ENCODE data around the gene MORC1. TPM values are rescaled to one million over a fixed set of nuclear protein-coding genes. Genes with fewer than 3 reads are reported as not detected.

Gene MORC1
- total RNA-seq, result not detected in 2 replicates

GRCh38 chr3:109117939-109118338 lies at the start of gene MORC1:
Gene MORC1, minus strand, starts transcription at chr3:109118134. Its CDS starts 75 bp downstream, at chr3:109118059.

GRCh38 chr3:109136523-109136922 lies 18.6 kb upstream of the MORC1 start, which contains the start of gene C3orf85:
Gene C3orf85, plus strand, starts transcription at chr3:109136719. Its CDS starts 129 bp downstream, at chr3:109136848.

GRCh38 chr3:108953700-108954099 lies 164.2 kb downstream of the MORC1 start, which contains the start of gene GUCA1C:
Gene GUCA1C, minus strand, starts transcription at chr3:108953879. Its CDS starts 117 bp downstream, at chr3:108953762.

Small RNAs within 50 kb of the gene (small RNA-seq; reads per million reads assigned to genes)
- not detected for gene RF00012

Other genes with a start within 250 kb of the MORC1 start
- not detected in 2 replicates for gene GUCA1C, start 164.3 kb downstream of the MORC1 start, total RNA-seq
- gene C3orf85, start 18.6 kb upstream of the MORC1 start, total RNA-seq, result not detected in 2 replicates
- not detected in 2 replicates for gene DPPA2, start 198.4 kb upstream of the MORC1 start, total RNA-seq
- not detected in 2 replicates for gene DPPA4, start 219.4 kb upstream of the MORC1 start, total RNA-seq

Data from thoracic aorta endothelial cell (primary cell).